ENCODE data around the gene IL6ST. TPM values are rescaled to one million over a fixed set of nuclear protein-coding genes. Genes with fewer than 3 reads are reported as not detected.
A peak's percentile ranks its signal among the peaks of the same experiment; 100 is the strongest.

Gene IL6ST
- total RNA-seq, 4 donors from 2014 or later: 51.3 to 179 (median 136) TPM

DNA sequence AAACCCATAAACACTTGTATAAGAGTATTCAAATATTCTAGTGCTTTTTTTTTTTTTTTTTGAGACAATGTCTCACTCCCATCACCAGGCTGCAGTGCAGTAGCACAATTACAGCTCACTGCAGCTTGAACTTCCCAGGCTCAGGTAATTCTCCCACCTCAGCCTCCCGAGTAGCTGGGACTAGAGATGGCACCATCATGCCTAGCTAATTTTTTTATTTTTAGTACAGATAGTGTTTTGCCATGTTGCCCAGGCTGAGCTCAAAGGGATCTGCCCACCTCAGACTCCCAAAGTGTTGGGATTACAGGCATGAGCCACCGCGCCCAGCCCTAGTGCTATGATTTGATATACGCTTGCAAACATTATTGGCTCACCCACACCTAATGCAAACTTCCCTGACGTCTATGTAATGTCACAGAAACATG lies 11.8 kb downstream of the IL6ST start:
- in situ Hi-C loops (cut with MboI; ENCODE audit: low pct_ligation_motif_present in 1 of 4, low pct_unique_long_range_greater_than_20kb in 1 of 4, low sequenced_read_pairs in 3 of 4): loop anchor here in 2 of 4 donors (10.0 to 25.0 kb wide), 2 partner anchors 212 to 879 kb away; no protein-coding TSS in a partner anchor
- DNase-seq: peak; percentile 50
- peaks cover 0 to 12% (median 3%) of the 10 kb centered on the region in 4 donors for H3K36me3 ChIP-seq
- WGBS, 2 donors (ENCODE audit: low coverage in 1 of 2): 36 to 37% methylated on average over 3 to 5 of the region's 5 CpGs
- peak overlapping the region in 1 of 4 donors; percentile 27 for H3K4me3 ChIP-seq
- no peaks in the 10 kb centered on the region for H3K9me3 ChIP-seq
- H3K4me1 ChIP-seq: peaks cover 0 to 43% (median 16%) of the 10 kb centered on the region in 4 donors
- peak overlapping the region in 3 of 4 donors; percentile 5 to 41 (median 16) for H3K27ac ChIP-seq
- TF ChIP-seq, protein P1, sequence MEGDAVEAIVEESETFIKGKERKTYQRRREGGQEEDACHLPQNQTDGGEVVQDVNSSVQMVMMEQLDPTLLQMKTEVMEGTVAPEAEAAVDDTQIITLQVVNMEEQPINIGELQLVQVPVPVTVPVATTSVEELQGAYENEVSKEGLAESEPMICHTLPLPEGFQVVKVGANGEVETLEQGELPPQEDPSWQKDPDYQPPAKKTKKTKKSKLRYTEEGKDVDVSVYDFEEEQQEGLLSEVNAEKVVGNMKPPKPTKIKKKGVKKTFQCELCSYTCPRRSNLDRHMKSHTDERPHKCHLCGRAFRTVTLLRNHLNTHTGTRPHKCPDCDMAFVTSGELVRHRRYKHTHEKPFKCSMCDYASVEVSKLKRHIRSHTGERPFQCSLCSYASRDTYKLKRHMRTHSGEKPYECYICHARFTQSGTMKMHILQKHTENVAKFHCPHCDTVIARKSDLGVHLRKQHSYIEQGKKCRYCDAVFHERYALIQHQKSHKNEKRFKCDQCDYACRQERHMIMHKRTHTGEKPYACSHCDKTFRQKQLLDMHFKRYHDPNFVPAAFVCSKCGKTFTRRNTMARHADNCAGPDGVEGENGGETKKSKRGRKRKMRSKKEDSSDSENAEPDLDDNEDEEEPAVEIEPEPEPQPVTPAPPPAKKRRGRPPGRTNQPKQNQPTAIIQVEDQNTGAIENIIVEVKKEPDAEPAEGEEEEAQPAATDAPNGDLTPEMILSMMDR (IDR thresholded peaks at IDR 0.05): peak in 3 of 5 experiments; percentile 17 to 45 (median 28)
- no peak for TF ChIP-seq POLR2A (IDR thresholded peaks at IDR 0.05)
- intact Hi-C loops (cut with DNase I; ENCODE audit: low total_unique reads): no loop called here
- no peaks in the 10 kb centered on the region for H3K27me3 ChIP-seq

DNA sequence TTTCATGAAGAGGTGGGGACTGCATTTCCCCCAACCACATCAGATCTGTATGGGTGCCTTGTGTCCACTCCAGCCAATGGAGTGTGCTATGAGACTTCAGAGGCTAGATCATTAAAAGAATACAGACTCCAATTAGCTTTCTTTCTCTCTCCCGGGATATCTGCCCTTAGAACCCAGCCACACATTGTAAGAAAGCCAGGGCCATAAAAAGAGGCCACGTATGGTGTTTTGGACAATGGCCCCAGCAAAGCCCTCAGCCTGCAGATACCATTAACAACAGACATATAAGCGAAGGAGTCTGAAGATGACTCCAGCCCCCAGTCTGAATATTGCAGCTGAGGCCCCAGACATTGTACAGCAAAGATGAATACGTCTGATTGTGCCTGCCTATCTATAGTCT lies 21.5 kb downstream of the IL6ST start:
- TF ChIP-seq, protein P1 (IDR thresholded peaks at IDR 0.05): no peak
- TF ChIP-seq POLR2AphosphoS5 (IDR thresholded peaks at IDR 0.05) (no peak), POLR2A (IDR thresholded peaks at IDR 0.05) (no peak), EP300 (IDR thresholded peaks at IDR 0.05; ENCODE audit: low read depth) (no peak)
- Histone ChIP-seq H3K4me1 (peaks cover 0 to 17% (median 0%) of the 10 kb centered on the region in 4 donors), H3K27me3 (no peaks in the 10 kb centered on the region), H3K4me3 (no peak overlapping the region), H3K9me3 (no peaks in the 10 kb centered on the region), H3K36me3 (peaks cover 0 to 8% (median 3%) of the 10 kb centered on the region in 4 donors), H3K27ac (no peak overlapping the region)
- in situ Hi-C loops (cut with MboI; ENCODE audit: low pct_ligation_motif_present in 1 of 4, low pct_unique_long_range_greater_than_20kb in 1 of 4, low sequenced_read_pairs in 3 of 4) (no loop called here), intact Hi-C loops (cut with DNase I; ENCODE audit: low total_unique reads) (no loop called here)
- DNase-seq: no peak
- 85% methylated on average over 4 of the region's 4 CpGs; no CpG with 5 or more reads in 1 of the 2 donors for WGBS, 2 donors (ENCODE audit: low coverage in 1 of 2)

DNA sequence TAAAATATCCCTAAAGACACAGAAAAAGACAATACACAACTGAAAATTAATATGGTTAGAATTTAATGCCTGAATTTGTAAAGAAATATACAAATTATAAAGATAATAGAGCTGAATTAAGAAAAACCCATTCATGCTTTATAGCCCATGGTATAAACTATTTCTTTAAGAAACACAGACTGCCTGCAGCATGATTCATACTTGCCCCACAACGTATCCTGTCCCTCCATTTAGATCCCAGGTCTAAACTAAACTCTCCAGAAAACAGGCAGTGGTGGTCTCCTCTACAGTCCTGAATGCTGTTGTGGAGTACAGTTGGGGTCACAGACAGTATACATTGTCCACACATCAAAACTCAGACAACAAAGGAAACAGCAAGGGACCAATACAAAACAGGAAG lies 24.8 kb downstream of the IL6ST start:
- intact Hi-C loops (cut with DNase I; ENCODE audit: low total_unique reads) (no loop called here), in situ Hi-C loops (cut with MboI; ENCODE audit: low pct_ligation_motif_present in 1 of 4, low pct_unique_long_range_greater_than_20kb in 1 of 4, low sequenced_read_pairs in 3 of 4) (no loop called here)
- DNase-seq: no peak
- Histone ChIP-seq H3K27ac (no peak overlapping the region), H3K4me3 (no peak overlapping the region), H3K9me3 (no peaks in the 10 kb centered on the region), H3K4me1 (peaks cover 0 to 3% (median 0%) of the 10 kb centered on the region in 4 donors), H3K36me3 (peaks cover 0 to 9% (median 3%) of the 10 kb centered on the region in 4 donors), H3K27me3 (no peaks in the 10 kb centered on the region)
- TF ChIP-seq POLR2A (IDR thresholded peaks at IDR 0.05) (no peak), POLR2AphosphoS5 (IDR thresholded peaks at IDR 0.05) (no peak), EP300 (IDR thresholded peaks at IDR 0.05; ENCODE audit: low read depth) (no peak)
- TF ChIP-seq, protein P1 (IDR thresholded peaks at IDR 0.05): no peak
- 17 to 42% methylated on average over 1 of the region's 1 CpG for WGBS, 2 donors (ENCODE audit: low coverage in 1 of 2)

DNA sequence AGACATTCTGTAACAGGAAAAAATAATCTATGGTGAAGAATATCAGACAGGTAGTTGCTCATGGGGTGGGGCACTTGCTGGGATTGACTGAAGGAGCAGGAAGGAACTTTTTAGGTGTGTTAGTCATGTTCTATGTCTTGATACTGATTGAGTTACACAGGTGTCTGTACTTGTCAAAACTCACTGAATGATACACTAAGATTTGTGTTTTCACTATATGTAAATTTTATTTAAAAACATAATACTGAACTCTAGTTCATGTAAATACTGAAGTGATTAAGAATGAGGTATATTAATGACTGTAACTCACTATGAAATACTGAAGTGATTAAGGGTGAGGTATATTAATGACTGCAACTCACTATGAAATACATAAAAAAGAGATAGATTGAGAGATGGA lies 28.5 kb downstream of the IL6ST start:
- Histone ChIP-seq H3K27ac (no peak overlapping the region), H3K4me1 (peaks cover 0 to 3% (median 0%) of the 10 kb centered on the region in 4 donors), H3K27me3 (no peaks in the 10 kb centered on the region), H3K4me3 (no peak overlapping the region), H3K9me3 (no peaks in the 10 kb centered on the region), H3K36me3 (peaks cover 0 to 28% (median 12%) of the 10 kb centered on the region in 4 donors)
- no peak for TF ChIP-seq EP300 (IDR thresholded peaks at IDR 0.05; ENCODE audit: low read depth)
- no peak for TF ChIP-seq POLR2AphosphoS5 (IDR thresholded peaks at IDR 0.05)
- TF ChIP-seq, protein P1 (IDR thresholded peaks at IDR 0.05): no peak
- no peak for TF ChIP-seq POLR2A (IDR thresholded peaks at IDR 0.05)
- in situ Hi-C loops (cut with MboI; ENCODE audit: low pct_ligation_motif_present in 1 of 4, low pct_unique_long_range_greater_than_20kb in 1 of 4, low sequenced_read_pairs in 3 of 4) (no loop called here), intact Hi-C loops (cut with DNase I; ENCODE audit: low total_unique reads) (no loop called here)
- no peak for DNase-seq

Measured in transverse colon (tissue), 4 donors.